GM21619 (cell line): ENCODE results near the gene DTNBP1.

ENCODE experiments used
- ATAC-seq: cut with Tn5 transposase; IDR thresholded peaks from one replicate; pipeline ENCODE4 v1.9.1; 2021; ENCODE audit not compliant: unreplicated experiment

Gene DTNBP1

DNA sequence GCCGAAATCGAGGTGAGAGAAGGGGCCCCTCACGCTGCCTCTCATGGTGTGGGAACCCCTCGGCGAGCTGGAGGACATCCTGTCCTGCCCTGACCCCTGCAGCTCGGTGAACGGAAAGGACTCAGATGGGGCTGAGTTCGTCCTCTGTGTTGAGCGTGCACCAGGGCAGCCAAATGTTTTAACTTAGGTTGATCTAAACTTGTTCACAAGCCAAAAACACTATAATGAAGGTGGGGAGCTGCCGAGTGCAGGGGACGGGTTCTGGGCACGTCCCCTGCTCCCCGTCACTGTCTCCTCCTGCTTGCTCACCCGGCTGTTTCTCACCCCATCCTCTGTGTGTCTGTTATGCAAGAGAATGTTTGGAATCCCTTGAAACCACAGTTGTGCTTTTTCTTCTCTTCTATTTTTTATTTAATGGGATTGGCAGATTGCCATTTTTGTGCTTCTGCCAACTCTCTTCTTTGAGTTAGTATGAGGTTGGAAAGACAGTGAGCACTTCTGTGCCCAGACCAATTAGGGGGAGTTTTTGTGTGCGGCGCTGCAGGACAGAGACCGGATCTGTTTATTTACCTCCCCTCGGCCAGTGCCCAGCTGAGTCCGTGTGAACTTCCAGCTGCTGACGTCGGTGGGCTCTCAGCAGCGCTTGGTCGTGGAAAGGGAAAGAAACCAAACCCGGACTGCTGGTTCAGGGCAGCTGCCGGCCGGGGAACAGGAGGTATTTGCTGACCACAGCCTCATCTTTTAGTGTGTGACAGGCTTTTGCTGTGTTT lies 158.1 kb downstream of the DTNBP1 start:
- ATAC-seq: no peak

DNA sequence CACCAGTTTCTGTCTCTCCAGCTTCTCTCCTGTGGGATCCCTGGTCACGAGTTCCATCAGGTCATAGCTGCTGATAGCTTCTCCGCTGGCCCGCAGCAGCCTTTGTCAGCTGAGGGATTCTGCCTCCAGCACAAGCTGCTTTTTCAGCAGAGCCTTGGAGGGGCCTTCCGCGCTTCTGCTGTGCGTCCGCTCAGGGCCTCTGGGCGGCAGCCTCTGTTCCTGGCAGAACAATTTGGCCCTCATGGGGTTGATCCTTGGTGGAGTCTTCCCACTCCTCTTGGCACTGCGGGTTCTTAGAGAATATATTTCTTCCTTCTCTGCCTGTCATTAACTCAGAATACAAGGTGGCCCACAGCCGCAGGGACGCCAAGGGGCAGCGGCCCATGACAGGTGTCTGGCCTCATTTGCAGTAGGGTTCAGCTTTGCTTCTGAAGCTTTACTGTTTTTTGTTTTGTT lies 158.8 kb downstream of the DTNBP1 start:
- no peak for ATAC-seq

DNA sequence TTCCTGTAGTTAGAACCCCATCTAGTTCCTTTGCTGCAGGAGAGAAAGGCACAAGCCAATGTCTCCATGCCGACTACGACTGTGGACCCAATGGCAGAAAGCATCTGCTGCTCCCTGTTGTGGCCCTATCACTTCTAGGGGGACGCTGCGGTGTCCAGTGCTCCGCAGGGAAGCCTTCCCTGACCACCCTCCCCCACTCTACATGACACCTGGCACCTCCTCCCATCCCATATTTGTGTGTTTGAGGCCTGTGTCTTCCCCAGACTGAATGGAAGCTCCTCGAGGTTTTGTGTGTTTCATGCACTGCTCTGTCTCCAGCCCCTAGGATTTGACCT lies 159.5 kb downstream of the DTNBP1 start:
- ATAC-seq: no peak

DNA sequence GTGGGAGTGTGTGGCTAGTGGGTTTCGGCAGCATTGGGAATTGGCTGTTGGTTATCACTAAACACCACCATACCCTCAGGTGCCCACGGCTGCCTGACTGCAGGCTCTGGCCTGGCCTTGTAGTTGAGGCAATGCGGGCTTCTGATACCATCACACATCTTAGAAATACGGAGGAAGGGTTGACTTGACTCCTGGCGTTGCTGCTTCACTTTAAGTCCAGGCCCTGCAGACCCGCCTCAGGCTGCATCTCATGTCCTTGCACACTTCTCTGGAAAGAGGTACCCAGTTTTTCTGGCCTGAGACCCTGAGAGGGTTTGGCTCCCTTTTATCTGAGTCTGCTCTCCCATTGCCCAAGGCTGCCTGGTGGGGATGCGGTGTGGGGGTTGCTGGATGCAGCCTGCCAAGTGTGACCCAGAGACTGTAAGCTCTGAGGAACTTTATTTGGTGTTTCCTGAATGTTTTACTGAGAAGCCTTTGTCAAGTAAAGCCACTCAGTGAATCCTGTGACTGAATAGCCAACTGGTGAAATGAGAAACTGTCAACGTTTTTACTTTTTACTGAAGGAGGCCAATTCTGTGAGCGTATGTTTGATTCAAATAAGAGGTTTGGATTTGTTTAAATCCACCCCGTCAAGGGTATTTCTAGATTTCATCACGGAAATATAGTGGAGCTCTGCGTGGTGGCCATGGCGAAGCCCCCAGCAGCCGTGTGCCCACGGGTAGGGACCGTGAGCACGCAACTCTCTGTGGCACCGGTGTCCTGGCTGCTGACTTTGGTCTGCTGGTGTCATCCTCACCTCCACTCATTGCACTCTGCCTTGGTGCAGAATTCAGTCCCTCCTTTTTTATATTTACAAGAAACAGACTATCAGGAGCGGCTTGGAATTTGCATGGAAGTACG lies 160.1 kb downstream of the DTNBP1 start:
- ATAC-seq: no peak

DNA sequence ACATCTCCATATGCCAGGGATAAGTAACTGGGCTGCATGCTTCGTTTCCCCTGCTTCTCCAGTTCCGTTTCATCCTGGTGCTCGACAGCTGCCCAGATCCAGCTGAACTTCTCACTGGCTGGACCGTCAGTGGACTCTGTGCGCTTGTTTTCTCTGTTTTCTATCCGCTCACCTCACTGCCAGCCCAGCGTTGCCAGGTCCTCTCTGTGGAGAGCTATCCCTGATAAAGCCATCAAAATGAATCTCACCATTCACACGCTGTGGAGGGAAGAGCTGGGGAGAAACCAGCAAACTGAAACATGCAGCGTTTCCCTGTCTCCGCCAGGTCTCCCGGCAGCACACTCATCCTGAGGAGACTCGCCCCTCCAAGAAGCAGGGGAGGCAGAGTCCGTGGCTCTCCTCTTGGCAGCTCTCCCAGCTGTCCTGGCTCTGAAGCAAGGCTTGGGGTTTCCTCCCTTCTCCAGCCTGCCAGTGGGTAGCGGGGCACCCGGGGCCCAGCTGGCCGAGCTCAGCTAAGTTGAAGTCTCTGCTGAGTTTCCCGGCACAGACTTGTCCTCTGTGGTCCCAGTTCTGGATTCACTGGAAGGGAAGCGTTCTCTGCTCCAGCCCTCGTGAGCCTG lies 160.9 kb downstream of the DTNBP1 start:
- no peak for ATAC-seq

DNA sequence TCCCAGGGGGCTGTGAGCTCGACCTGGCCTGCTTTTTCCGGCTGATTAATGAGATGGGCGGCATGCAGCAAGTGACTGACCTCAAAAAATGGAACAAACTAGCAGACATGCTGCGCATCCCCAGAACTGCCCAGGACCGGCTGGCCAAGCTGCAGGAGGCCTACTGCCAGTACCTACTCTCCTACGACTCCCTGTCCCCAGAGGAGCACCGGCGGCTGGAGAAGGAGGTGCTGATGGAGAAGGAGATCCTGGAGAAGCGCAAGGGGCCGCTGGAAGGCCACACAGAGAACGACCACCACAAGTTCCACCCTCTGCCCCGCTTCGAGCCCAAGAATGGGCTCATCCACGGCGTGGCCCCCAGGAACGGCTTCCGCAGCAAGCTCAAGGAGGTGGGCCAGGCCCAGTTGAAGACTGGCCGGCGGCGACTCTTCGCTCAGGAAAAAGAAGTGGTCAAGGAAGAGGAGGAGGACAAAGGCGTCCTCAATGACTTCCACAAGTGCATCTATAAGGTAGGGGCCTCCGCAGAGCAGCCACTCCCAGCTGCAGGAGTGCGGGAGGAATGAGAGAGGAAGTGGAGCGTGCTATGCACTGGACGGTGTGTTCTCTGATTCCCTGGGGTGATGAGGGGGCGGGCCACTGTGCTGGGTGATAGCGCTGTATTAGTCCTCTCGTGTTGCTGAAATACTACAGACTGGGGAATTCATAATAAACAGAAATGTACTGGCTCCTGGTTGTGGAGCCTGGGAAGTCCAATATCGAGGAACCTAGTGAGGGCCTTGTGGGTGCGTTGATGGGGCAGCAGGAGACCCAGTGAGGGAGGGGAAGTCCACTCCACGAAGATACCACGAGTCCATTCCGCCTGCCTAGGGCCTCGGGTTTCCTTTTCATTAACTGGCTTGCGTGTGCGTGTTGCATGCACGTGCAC lies 161.7 kb downstream of the DTNBP1 start:
- ATAC-seq: no peak

DNA sequence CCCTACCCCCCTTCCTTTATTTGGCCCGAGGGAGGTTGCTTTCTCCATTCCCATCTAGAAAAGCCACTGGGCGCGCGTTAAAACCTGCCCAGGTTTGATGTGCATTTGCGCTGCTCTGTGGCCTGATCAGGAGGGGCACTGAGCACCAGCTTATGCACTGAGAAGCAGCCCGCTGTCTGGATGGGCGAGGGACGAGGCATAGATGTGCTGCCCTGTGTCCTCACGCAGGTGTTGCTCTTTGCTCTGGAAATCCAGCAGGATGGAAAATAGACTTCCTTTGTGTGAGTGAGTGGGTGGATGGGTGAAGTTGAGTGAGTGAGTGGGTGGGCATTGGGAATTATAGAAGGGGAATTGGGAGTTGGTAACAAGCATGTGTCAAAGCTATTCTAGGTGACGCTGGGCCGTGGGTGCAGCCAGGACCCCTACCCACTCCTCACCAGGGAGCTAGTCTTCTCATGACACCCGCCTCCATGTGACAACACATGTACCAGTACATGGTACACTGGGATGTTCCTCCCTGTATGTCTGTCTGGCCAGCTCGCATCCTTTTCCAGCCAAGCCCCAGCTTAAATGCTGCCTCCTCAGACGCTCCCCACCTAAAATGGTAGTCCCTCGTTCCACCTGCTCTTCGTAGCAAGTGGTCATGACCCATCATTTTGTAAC lies 162.6 kb downstream of the DTNBP1 start:
- ATAC-seq: no peak

DNA sequence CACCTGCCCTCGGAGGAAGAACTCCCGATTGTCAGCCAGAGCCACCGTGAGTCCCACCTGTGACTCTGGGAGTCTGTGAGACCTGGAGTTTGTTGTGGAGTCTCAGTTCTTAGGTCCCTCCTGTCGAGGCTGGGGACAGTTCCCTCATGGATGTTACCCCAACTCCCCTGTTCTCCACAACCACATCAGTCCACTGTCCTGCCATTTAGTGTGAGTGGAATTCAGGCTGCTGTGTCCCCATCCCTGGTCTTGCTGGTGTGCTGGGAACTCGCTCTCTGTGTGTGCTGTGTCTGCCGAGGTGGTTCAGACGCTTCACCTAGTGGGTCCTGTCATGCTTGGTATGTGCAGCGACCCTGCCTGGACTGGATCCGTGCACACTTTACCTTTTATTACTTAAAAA lies 163.2 kb downstream of the DTNBP1 start:
- ATAC-seq: no peak

DNA sequence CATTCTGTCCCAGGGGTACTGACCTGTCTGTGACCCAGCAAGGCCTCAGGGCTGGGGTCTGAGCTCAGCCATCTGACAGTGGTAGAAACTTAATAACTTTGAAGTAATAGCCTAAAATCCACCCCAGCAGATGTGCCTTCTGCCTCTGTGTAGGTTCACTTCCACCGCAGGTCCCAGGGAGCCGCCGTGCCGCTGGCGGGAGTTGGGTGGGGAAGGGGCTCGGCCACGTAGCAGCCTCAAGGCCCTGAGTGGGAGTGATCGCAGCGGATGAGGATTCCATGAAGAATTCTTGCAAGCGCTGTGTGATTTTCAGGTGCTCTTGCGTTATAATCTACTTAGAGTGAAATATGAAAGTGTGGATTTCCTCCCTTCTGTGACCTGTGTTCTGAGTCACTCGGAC lies 163.7 kb downstream of the DTNBP1 start:
- no peak for ATAC-seq

DNA sequence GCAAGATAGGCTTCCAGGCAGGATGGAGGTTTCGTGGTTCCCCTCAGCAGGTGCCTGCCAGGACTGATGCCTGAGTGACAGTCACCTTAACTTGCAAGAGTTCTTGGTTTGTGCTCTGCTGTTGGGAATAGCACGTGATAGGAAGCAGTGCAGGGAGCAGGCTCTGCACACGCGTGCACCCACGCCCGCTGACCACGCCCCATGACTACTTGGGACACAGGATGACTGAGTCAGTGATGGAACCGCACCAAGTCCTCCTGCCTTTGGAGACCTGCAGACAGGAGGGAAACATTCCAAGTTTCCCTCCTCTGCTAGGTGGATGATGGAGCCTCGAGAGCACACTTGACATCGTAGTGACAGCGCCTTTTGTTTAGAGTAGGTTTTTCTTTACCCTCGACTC lies 164.2 kb downstream of the DTNBP1 start:
- ATAC-seq: no peak

DNA sequence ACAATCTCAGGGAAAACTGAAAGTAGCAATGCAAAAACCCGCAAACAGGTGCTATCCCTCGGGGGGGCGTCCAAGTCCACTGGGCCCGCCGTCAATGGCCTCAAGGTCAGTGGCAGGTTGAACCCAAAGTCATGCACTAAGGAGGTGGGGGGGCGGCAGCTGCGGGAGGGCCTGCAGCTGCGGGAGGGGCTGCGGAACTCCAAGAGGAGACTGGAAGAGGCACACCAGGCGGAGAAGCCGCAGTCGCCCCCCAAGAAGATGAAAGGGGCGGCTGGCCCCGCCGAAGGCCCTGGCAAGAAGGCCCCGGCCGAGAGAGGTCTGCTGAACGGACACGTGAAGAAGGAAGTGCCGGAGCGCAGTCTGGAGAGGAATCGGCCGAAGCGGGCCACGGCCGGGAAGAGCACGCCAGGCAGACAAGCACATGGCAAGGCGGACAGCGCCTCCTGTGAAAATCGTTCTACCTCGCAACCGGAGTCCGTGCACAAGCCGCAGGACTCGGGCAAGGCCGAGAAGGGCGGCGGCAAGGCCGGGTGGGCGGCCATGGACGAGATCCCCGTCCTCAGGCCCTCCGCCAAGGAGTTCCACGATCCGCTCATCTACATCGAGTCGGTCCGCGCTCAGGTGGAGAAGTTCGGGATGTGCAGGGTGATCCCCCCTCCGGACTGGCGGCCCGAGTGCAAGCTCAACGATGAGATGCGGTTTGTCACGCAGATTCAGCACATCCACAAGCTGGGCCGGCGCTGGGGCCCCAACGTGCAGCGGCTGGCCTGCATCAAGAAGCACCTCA lies 166.3 kb downstream of the DTNBP1 start:
- no peak for ATAC-seq

DNA sequence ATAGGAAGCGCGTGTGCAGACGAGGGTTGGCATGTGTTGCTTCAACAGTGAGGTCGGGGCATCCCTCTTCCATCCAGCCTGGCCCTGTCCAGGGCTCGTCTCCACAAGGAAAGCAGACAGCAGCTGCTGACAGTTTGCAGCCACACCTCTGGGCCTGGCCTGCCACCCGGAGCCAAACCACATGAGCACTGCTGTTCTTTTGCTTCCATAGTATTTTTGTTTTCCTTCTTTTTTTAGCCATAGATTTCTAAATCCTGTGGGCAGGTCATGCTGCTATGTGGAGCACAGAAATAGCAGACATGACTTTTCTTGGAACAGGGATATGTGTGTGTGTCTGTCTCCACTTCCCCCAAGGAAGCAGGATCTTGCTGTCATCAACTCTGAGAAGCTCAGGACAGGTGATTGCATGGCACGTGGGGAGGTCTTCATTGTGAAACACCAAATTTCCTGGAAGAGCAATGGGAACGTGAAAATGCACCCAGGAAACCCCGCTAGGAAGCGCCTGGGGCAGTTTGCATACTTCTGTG lies 167.4 kb downstream of the DTNBP1 start:
- ATAC-seq: no peak

DNA sequence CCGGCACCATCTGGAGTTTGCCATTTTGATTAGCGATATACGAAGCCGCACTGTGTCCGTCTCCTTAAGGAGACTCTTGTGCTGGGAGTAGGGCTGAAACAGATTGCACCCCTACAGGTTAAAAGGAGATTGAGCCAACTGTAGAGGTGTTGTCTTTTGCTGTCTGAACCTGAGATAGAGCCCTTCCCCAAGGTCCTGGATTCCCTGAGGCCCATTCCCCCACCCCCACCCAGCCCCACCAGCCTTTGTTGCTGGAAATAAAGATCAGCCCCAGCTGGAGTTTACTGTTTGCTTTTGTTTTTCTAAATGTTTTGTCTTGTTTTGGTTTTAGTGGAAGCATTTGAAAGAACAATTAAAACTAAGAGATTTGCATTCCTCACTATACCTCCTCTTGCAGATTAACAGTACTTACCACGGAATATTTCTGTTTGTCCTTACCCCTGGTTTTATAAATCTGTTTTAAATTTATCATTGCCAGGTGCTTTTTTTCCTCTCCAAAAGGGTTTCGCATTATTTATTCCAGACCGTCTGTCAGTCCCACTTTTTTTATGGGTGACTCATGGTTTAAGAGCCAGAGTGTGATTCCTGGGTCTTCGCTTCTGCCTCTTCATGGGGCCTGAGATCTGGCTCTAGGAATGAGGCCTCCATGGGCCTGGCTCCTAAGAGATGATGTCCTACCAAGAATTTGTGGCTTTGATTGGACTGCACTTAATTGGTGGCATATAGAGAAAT lies 169.2 kb downstream of the DTNBP1 start:
- ATAC-seq: no peak

DNA sequence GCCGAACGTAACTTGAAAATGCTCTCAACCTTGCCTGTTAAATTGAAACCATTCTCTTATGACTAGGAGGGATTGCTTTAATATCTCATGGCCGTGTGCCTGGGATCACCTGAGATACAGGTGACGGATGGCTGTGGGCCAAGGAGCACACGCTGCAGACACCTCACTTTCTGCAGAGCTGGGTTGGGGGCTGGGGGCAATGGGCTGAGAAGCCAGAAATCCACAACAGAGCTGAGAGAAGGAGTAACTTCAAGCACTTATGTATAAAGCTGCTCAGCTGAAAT lies 170.9 kb downstream of the DTNBP1 start:
- no peak for ATAC-seq

DNA sequence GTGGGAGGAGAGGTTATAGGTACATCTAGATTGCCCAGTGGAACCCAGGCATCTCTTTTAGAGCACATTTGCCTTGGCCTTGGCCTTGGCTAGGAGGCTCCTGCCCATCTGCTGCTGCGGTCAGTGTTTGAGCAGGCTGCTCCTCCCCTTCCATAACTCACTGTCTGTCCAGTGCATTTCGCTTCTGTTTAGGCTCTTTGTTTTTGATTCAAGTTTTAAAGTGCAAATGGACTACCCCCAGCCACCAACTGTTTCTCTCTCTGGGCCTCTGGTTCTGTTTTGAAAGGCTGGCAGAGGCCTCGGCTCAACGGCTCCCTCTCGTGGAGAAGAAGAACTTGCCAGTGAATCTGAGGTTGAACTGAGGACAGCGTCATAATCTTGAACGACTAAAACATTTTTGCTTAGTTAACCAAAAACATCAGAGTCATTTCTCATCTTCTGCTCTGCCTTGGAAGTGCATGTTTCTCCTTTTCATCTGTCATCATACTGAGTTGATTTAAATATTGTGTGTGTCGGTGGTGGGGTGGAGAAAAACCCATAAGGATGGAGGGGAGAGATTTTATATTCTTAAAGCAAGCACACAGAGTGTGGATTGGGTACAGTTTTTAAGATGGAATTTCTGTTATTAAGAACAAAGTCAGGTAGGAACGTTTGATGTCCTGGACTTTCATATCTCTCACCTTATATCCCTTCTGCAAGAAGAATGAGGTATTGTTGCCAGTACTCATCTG lies 171.4 kb downstream of the DTNBP1 start:
- ATAC-seq: no peak

DNA sequence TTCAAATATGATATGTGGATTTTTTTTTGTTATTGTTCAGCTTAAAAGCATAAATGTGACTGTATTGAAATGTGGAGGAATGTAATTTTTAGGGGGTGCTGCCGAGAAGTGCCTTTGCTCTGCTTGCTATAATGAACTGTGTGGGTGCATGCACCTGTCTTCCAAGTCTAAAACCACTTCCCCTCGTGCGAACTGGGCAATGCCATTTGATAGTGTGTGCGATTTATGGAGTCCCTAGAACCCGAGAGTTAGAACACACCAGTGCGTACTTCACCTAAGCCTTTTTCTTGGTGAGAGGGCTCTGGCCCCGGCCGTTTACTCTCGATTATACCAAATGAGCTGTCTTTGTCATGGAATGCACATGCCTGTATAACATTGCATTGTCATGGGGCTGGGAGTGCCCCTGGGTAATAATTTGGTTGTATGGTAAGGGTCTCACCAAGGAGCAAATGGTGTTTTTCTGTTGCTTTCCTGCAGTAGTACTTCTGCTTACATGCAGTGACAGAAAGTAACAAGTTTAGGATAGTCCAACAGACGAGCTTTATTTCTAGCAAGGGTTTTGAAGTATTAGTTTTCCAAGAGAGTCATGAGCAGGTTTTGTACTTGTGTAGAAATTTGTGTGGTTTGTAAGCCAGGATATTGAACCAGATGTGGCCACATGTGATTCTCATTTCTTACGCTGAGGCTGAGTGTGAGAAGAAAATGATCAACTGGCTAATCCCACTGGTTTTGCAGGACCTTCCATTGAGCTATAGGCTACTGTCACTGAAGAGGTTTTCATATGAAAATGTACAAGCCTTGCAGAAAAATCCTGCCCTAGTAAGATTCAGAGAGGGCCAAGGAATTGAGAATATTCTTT lies 172.4 kb downstream of the DTNBP1 start:
- no peak for ATAC-seq

DNA sequence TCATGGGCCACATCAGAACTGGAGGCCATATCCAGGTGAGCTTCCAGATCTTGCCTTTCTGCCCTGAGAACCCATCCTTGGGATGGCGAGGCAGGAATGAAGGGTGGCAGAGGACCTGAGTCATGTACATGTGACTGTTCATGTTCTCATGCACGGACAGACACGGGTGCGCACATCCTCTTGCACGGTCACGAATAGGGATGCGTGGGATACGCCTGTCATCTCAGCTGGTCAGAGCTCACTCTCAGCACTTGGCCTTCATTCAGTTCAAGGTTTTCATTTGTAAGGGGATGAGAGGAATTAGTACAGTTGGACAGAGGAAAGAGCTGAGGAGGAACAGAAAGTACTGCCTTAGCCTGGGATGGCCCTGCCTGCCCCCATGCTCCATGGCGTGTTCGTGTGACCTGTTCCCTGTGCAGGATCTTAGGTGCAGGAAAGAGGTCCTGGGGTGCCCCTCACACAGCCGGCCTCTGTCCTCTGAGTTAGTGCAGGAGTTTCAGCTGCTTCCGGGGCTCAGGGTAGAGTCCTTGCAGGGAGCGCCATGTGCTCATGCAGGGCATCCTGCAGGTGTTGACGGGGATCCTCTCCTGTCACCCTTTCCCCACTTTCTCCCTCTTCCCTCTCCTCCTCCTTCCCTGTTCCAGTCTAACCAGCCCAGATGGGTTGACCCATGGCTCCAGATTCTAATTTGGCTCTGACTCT lies 173.4 kb downstream of the DTNBP1 start:
- ATAC-seq: no peak
